Stimulated activated CD8-positive, alpha-beta memory T cell treated with anti-CD3 and anti-CD28 coated beads, Interleukin-15, amount 100 ng/mL, for 1 hour (primary cell): ENCODE results near the gene DTX1.
"Not testable (repeated sequence)": the region's sequence is repeated elsewhere in the genome, so short reads cannot be mapped to it uniquely, and the experiment has no call there.

Source experiments
- DNase-seq: peaks from one replicate; pipeline ENCODE4 v3.0.0-alpha.2; 2020; ENCODE audit warnings: low read depth

Gene DTX1

GRCh38 chr12:113115455-113116126 is 59.1 kb downstream of the DTX1 start:
- no peak for DNase-seq

GRCh38 chr12:113116875-113117274 is 60.3 kb downstream of the DTX1 start:
- no peak for DNase-seq

GRCh38 chr12:113117684-113118083 is 61.2 kb downstream of the DTX1 start:
- not testable (repeated sequence) for DNase-seq

GRCh38 chr12:113118142-113118541 is 61.6 kb downstream of the DTX1 start:
- DNase-seq, result no peak

- DNase-seq, result no peak
Observed at GRCh38 chr12:113119980-113120669, 63.6 kb downstream of the DTX1 start.

- DNase-seq, result no peak
Observed at GRCh38 chr12:113120670-113121370, 64.3 kb downstream of the DTX1 start.

- no peak for DNase-seq
Observed at GRCh38 chr12:113127791-113128199, 71.3 kb downstream of the DTX1 start.

GRCh38 chr12:113128802-113129663 is 72.5 kb downstream of the DTX1 start:
- no peak for DNase-seq

- DNase-seq, result no peak
Observed at GRCh38 chr12:113129664-113130456, 73.3 kb downstream of the DTX1 start.

GRCh38 chr12:113130457-113131135 is 74.1 kb downstream of the DTX1 start:
- no peak for DNase-seq

- no peak for DNase-seq
Observed at GRCh38 chr12:113131556-113131955, 75.0 kb downstream of the DTX1 start.

- DNase-seq, result no peak
Observed at GRCh38 chr12:113133036-113133435, 76.5 kb downstream of the DTX1 start.

GRCh38 chr12:113133666-113134065 is 77.1 kb downstream of the DTX1 start:
- no peak for DNase-seq

- DNase-seq, result no peak
Observed at GRCh38 chr12:113134071-113134470, 77.5 kb downstream of the DTX1 start.

GRCh38 chr12:113134521-113134951 is 78.0 kb downstream of the DTX1 start:
- no peak for DNase-seq

- DNase-seq, result peak; percentile 37
Observed at GRCh38 chr12:113135178-113136127, 78.9 kb downstream of the DTX1 start, which contains the start of gene RASAL1. TSS of gene RASAL1 (minus strand) at chr12:113135761. CDS start at chr12:113135462, 299 bp downstream.

GRCh38 chr12:113136128-113136989 is 79.8 kb downstream of the DTX1 start:
- no peak for DNase-seq

- DNase-seq, result no peak
Observed at GRCh38 chr12:113136990-113137511, 80.5 kb downstream of the DTX1 start.
